Ishikawa (cell line): ENCODE results near the gene KDM5B.

Experiments
- CEBPB ChIP-seq: IDR thresholded peaks from 2 replicates; pipeline ENCODE4 v1.6.1; 2012
- CREB1 ChIP-seq: IDR thresholded peaks from 2 replicates; pipeline ENCODE4 v1.6.1; 2012; ENCODE audit warnings: low read depth
- EGR1 ChIP-seq: IDR thresholded peaks from 2 replicates; pipeline ENCODE4 v1.6.1; 2012
- EP300 ChIP-seq: IDR thresholded peaks from 2 replicates; pipeline ENCODE4 v1.6.1; 2012; ENCODE audit warnings: borderline replicate concordance
- FOXM1 ChIP-seq: IDR thresholded peaks from 2 replicates; pipeline ENCODE4 v1.6.1; 2012; ENCODE audit warnings: low read depth, borderline replicate concordance
- NFIC ChIP-seq: IDR thresholded peaks from 2 replicates; pipeline ENCODE4 v1.6.1; 2012
- RAD21 ChIP-seq: IDR thresholded peaks from 2 replicates; pipeline ENCODE4 v1.6.1; 2012; ENCODE audit warnings: low read depth
- TAF1 ChIP-seq: IDR thresholded peaks from 2 replicates; pipeline ENCODE4 v1.6.1; 2012; ENCODE audit warnings: low read depth, mild to moderate bottlenecking
- TCF12 ChIP-seq: IDR thresholded peaks from 2 replicates; pipeline ENCODE4 v1.6.1; 2012; ENCODE audit warnings: low read depth
- TEAD4 ChIP-seq: IDR thresholded peaks from 2 replicates; pipeline ENCODE4 v1.6.1; 2012
- YY1 ChIP-seq: IDR thresholded peaks from 2 replicates; pipeline ENCODE4 v1.6.1; 2012; ENCODE audit warnings: low read depth
- ZBTB7A ChIP-seq: IDR thresholded peaks from 2 replicates; pipeline ENCODE4 v1.6.1; 2012; ENCODE audit warnings: low read depth
- TF ChIP-seq, protein P1 (sequence below): IDR thresholded peaks from 2 replicates; pipeline ENCODE4 v1.6.1; 2012
- TF ChIP-seq, protein P2 (sequence below): IDR thresholded peaks from 2 replicates; pipeline ENCODE4 v1.6.1; 2012
- TF ChIP-seq, protein P3 (sequence below): IDR thresholded peaks from 2 replicates; pipeline ENCODE4 v1.6.1; 2012; ENCODE audit warnings: low read depth, mild to moderate bottlenecking

Gene KDM5B

DNA sequence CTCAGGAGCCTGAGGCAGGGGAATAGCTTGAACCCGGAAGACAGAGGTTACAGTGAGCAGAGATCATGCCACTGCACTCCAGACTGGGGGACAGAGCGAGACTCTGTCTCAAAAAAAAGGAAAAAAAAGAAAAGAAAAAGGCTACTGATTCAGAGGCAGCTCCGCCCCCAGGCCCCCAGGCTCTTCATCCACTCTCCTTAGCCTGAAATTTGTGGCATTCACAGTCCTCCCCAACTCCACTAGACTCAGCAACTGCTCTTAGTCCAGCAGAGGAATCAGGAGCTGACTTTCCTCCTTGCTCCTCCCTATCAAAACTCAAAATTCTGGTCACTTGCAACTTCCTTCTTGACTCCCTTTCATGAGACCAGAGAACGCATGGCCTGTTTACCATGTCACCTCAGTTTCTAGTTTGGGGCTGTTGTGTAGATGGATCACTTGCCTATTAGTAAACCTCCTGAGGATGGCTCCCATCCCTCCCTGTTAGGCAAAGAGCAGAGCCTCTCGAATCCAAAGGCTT, 29.6 kb upstream of the KDM5B start:
- TF ChIP-seq CEBPB (no peak), TEAD4 (no peak), NFIC (no peak), EP300 (no peak), EGR1 (no peak), ZBTB7A (no peak), YY1 (no peak), FOXM1 (no peak), TAF1 (no peak), TCF12 (no peak), RAD21 (no peak), CREB1 (no peak)
- TF ChIP-seq, protein P1, sequence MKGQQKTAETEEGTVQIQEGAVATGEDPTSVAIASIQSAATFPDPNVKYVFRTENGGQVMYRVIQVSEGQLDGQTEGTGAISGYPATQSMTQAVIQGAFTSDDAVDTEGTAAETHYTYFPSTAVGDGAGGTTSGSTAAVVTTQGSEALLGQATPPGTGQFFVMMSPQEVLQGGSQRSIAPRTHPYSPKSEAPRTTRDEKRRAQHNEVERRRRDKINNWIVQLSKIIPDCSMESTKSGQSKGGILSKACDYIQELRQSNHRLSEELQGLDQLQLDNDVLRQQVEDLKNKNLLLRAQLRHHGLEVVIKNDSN: no peak
- TF ChIP-seq, protein P2, sequence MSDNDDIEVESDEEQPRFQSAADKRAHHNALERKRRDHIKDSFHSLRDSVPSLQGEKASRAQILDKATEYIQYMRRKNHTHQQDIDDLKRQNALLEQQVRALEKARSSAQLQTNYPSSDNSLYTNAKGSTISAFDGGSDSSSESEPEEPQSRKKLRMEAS: no peak
- TF ChIP-seq, protein P3, sequence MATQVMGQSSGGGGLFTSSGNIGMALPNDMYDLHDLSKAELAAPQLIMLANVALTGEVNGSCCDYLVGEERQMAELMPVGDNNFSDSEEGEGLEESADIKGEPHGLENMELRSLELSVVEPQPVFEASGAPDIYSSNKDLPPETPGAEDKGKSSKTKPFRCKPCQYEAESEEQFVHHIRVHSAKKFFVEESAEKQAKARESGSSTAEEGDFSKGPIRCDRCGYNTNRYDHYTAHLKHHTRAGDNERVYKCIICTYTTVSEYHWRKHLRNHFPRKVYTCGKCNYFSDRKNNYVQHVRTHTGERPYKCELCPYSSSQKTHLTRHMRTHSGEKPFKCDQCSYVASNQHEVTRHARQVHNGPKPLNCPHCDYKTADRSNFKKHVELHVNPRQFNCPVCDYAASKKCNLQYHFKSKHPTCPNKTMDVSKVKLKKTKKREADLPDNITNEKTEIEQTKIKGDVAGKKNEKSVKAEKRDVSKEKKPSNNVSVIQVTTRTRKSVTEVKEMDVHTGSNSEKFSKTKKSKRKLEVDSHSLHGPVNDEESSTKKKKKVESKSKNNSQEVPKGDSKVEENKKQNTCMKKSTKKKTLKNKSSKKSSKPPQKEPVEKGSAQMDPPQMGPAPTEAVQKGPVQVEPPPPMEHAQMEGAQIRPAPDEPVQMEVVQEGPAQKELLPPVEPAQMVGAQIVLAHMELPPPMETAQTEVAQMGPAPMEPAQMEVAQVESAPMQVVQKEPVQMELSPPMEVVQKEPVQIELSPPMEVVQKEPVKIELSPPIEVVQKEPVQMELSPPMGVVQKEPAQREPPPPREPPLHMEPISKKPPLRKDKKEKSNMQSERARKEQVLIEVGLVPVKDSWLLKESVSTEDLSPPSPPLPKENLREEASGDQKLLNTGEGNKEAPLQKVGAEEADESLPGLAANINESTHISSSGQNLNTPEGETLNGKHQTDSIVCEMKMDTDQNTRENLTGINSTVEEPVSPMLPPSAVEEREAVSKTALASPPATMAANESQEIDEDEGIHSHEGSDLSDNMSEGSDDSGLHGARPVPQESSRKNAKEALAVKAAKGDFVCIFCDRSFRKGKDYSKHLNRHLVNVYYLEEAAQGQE: no peak

DNA sequence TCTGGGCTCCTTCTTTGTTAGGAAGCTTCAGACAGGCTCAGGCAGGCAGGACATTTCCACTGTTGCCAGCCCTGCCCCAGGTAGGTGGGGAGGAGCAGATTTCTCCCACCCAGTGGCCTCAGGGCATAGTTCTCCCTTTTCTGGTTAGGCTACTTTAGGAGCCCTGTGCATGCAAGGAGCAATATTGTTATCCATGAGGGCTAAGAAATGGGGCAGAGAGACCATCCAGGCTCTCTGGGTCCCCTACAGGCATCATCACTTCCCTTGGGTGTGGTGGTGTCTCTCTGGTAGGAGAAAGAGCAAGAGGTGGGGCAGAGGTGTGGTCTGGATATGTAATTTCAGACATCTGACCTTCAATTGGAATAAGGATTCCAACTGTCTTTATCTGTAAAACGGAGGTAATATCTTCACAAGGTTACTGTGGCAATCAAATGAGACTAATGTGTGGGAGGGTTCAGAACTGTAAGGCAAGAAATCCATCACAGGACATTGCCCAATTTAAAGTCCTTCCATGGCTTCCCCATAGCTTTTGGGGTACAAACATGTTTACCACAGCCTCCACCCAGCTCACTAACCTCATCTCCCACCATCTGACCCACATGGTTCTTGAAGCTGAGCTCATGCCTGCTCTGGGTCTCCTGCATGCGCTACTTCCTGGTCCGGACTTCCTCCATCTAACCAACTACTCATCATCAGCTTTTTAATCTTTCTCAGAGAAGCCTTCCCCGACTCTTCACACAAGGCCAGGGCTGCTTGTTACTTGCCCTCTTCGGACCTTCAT, 28.6 kb upstream of the KDM5B start:
- TF ChIP-seq, protein P1: no peak
- TF ChIP-seq RAD21 (no peak), TEAD4 (no peak), FOXM1 (no peak), TAF1 (no peak), NFIC (no peak), YY1 (no peak), ZBTB7A (no peak), CEBPB (no peak), EGR1 (no peak), CREB1 (no peak)
- TF ChIP-seq, protein P2: no peak

DNA sequence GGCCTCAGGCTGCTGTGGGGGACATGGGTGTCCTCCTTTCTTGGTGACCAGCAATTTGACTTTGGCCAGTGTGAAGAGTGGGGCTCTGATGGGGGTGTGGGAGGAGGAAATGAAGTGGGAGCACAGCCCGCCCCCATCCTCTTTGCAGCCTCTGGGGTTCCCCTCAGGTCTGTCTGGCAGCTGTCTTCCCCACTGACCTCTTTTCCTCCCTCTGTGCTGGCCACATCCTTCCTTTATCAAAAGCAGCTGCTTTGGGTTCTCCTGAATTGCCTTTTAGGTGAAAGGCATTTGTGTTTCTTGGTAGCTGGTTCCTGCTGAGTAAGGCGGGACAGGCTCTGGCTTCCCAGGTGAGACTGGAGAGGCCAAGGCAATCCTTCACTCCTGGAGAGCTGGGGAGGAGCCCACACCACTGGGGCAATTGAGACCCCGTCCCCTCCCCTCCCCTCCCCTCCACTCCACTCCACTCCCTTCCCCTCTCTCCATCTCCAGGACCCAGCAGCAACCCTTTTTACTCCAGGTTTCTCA, 27.4 kb upstream of the KDM5B start:
- TF ChIP-seq EP300 (no peak), EGR1 (no peak), RAD21 (no peak), CREB1 (no peak), ZBTB7A (no peak)

DNA sequence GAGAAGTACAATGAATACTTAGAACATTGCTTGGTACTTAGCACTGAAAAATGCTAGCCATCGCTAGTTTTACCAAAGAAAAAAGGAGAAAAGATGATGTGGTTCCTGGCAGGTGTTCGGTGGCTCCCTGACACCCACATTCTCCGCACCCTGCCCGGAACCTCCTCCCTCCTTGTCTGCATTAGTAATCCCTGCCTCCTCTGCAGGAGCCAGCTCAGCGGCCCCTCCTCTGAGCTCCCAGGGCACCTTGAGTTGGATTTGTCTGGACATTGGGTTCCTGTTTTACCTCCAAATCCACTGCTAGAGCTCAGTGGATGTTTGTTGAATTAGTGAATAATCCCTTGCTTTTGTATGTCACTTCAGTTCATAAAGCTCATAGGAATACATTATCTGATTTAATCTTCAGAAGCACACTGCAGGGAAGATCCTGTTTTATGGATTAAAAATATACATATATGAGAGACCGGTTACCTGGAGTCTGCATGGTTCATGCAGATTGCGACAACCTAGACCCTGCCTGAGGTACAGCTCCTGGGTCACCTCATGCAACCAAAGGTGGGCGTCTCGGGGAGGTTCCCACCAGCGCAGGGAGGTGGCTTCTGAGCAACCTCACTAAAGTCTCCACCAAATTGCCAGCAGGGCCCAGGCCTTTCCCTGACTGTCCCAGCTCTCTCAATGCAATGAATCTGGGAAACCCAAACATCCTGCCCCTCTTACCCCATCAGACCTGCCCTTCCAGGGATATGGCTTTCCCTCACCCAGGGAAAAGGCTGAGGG, 26.7 kb upstream of the KDM5B start:
- TF ChIP-seq CREB1 (no peak), TCF12 (no peak), EP300 (no peak), TAF1 (no peak), NFIC (no peak), YY1 (no peak), CEBPB (no peak), TEAD4 (no peak), EGR1 (no peak), RAD21 (no peak), ZBTB7A (no peak), FOXM1 (no peak)
- TF ChIP-seq, protein P1: no peak
- TF ChIP-seq, protein P3: no peak
- TF ChIP-seq, protein P2: no peak
